ENCODE measurements around the gene ITGBL1.

- TF ChIP-seq CTCF (conservative IDR thresholded peaks at IDR 0.05; ENCODE audit: low read length) = no peak
- TF ChIP-seq EZH2phosphoT487 (IDR thresholded peaks at IDR 0.05; ENCODE audit: borderline replicate concordance) = no peak
Observed at GRCh38 chr13:101717353-101717752, 264.9 kb downstream of the ITGBL1 start.

Data from Loucy (cell line).